ENCODE results near the gene MAP2.

DNA sequence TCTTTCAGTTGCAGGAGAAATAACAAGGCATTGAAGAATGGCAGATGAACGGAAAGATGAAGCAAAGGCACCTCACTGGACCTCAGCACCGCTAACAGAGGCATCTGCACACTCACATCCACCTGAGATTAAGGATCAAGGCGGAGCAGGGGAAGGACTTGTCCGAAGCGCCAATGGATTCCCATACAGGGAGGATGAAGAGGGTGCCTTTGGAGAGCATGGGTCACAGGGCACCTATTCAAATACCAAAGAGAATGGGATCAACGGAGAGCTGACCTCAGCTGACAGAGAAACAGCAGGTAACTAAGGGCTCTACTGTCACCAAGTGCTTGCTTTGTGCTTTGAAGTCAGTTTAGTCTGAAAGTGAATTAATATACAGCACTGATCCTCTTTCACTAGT is 229.3 kb downstream of the MAP2 start:
- TF ChIP-seq JUN (IDR thresholded peaks at IDR 0.05; ENCODE audit: borderline replicate concordance, insufficient read depth, insufficient read length, low read depth), result no peak
- TF ChIP-seq POLR2A (IDR thresholded peaks at IDR 0.05; ENCODE audit: low read depth, low read length), result no peak
- TF ChIP-seq, protein P1, sequence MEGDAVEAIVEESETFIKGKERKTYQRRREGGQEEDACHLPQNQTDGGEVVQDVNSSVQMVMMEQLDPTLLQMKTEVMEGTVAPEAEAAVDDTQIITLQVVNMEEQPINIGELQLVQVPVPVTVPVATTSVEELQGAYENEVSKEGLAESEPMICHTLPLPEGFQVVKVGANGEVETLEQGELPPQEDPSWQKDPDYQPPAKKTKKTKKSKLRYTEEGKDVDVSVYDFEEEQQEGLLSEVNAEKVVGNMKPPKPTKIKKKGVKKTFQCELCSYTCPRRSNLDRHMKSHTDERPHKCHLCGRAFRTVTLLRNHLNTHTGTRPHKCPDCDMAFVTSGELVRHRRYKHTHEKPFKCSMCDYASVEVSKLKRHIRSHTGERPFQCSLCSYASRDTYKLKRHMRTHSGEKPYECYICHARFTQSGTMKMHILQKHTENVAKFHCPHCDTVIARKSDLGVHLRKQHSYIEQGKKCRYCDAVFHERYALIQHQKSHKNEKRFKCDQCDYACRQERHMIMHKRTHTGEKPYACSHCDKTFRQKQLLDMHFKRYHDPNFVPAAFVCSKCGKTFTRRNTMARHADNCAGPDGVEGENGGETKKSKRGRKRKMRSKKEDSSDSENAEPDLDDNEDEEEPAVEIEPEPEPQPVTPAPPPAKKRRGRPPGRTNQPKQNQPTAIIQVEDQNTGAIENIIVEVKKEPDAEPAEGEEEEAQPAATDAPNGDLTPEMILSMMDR (IDR thresholded peaks at IDR 0.05; ENCODE audit: extremely low read depth in 1 of 2, insufficient read depth in 1 of 2, low read depth in 1 of 2, low read length in 2 of 2), result no peak
- TF ChIP-seq POLR2AphosphoS5 (IDR thresholded peaks at IDR 0.05; ENCODE audit: insufficient read depth, low read depth, low read length), result no peak
- TF ChIP-seq EZH2 (IDR thresholded peaks at IDR 0.05; ENCODE audit: borderline replicate concordance, low read depth, low read length, severe bottlenecking), result no peak
- TF ChIP-seq, protein P2, sequence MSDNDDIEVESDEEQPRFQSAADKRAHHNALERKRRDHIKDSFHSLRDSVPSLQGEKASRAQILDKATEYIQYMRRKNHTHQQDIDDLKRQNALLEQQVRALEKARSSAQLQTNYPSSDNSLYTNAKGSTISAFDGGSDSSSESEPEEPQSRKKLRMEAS (IDR thresholded peaks at IDR 0.05; ENCODE audit: insufficient read depth, insufficient read length), result no peak
- no peak for TF ChIP-seq GATA2 (IDR thresholded peaks at IDR 0.05; ENCODE audit: insufficient read depth, insufficient read length, low read depth, low read length)

Data from endothelial cell of umbilical vein (primary cell).